Suprapubic skin (tissue), 3 donors: ENCODE measurements around the gene CELSR1.

ENCODE experiments used
- POLR2A ChIP-seq, 2 donors: fragments of 450-650 bp; IDR thresholded peaks; one replicate each; pipeline ENCODE4 v1.6.1; 2017; ENCODE audit warnings: antibody characterized with exemption in 2 of 2, mild to moderate bottlenecking in 2 of 2, moderate library complexity in 2 of 2
- TF ChIP-seq, protein P1 (sequence below), 2 donors: fragments of 200-600 bp in 1 of 2; fragments of 450-650 bp in 1 of 2; sonication (generic) in 1 of 2; IDR thresholded peaks; one replicate each; pipeline ENCODE4 v1.5.1; 2016 to 2019; ENCODE audit warnings: antibody characterized with exemption in 2 of 2, mild to moderate bottlenecking in 1 of 2, moderate library complexity in 1 of 2

DNA sequence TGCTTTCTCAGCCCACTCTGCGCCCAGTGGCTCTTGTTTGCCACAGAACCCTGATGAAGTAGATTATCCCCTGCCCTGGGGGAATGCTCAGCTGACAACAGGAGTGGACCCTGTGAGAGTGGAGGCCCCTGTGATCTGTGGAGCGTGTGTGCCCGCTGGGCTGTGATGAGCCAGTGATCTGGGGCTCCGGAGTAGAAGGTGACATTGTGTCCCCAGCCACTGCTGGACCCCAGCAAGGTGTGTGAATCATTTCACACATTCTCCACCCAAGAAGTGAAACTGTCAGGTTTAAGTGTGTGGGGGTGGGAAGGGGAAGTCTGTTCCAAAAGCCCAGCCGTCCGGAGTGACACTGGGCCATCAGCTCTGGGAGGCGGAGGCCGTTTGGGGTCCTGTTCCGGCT lies 49.6 kb upstream of the CELSR1 start:
- TF ChIP-seq, protein P1, sequence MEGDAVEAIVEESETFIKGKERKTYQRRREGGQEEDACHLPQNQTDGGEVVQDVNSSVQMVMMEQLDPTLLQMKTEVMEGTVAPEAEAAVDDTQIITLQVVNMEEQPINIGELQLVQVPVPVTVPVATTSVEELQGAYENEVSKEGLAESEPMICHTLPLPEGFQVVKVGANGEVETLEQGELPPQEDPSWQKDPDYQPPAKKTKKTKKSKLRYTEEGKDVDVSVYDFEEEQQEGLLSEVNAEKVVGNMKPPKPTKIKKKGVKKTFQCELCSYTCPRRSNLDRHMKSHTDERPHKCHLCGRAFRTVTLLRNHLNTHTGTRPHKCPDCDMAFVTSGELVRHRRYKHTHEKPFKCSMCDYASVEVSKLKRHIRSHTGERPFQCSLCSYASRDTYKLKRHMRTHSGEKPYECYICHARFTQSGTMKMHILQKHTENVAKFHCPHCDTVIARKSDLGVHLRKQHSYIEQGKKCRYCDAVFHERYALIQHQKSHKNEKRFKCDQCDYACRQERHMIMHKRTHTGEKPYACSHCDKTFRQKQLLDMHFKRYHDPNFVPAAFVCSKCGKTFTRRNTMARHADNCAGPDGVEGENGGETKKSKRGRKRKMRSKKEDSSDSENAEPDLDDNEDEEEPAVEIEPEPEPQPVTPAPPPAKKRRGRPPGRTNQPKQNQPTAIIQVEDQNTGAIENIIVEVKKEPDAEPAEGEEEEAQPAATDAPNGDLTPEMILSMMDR (IDR thresholded peaks at IDR 0.05), result no peak
- no peak for TF ChIP-seq POLR2A (IDR thresholded peaks at IDR 0.05)
